ENCODE data around the gene IDE. TPM values are rescaled to one million over a fixed set of nuclear protein-coding genes. Genes with fewer than 3 reads are reported as not detected.

Gene IDE
- total RNA-seq, 4 donors from 2014 or later: 15.1 to 23.4 (median 21.4) TPM

DNA sequence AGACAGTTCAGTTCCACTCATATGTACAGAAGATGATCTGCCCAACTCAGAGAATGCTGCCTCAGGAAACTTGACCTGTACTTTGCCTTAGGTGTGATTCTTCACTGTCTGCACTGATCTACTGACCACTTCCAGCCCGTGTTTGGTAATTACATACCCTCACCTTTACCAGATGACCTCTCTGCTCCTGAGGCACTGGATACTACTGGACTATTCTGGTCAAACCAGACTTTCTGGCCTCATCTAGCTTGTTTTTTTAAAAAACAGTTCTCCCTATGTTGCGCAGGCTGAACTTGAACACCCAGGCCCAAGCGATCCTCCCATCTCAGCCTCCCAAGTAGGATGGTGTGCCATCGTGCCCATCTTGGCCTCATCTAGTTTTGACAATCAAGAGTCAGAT is 26.2 kb downstream of the IDE start:
- no peak overlapping the region for H3K27ac ChIP-seq
- H3K4me1 ChIP-seq: no peaks in the 10 kb centered on the region
- TF ChIP-seq EP300 (IDR thresholded peaks at IDR 0.05) (no peak), CTCF (IDR thresholded peaks at IDR 0.05) (no peak), POLR2A (IDR thresholded peaks at IDR 0.05) (no peak)
- DNase-seq (ENCODE audit: low spot score in 2 of 2): no peak
- H3K9me3 ChIP-seq: no peaks in the 10 kb centered on the region
- H3K27me3 ChIP-seq: no peaks in the 10 kb centered on the region
- peaks cover 0 to 17% (median 0%) of the 10 kb centered on the region in 3 donors for H3K36me3 ChIP-seq
- 90 to 94% methylated on average over 4 of the region's 4 CpGs for WGBS, 2 donors
- H3K4me3 ChIP-seq: no peak overlapping the region

DNA sequence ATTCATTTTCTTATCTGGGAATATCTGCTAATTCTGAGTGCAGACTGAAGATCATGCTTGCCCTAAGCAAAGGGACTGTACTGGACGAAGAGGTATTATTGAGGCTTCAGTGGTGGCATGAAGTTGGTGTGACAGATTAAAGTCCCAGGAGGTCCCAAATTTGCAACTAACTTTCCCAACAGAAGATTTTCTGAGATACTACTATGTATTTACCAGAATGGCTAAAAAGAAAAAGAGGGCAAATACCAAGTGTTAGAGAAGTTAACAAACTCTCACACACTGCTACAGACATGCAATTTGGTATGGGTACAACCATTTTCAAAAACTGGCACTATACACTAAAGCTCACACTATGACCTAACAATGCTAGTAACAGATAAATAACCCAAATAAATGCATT is 28.3 kb downstream of the IDE start:
- Histone ChIP-seq H3K4me1 (no peaks in the 10 kb centered on the region), H3K4me3 (no peak overlapping the region), H3K27ac (no peak overlapping the region), H3K36me3 (peaks cover 0 to 8% (median 0%) of the 10 kb centered on the region in 3 donors), H3K9me3 (no peaks in the 10 kb centered on the region), H3K27me3 (no peaks in the 10 kb centered on the region)
- TF ChIP-seq CTCF (IDR thresholded peaks at IDR 0.05) (no peak), POLR2A (IDR thresholded peaks at IDR 0.05) (no peak), EP300 (IDR thresholded peaks at IDR 0.05) (no peak)
- 100% methylated on average over 1 of the region's 1 CpG for WGBS, 2 donors
- no peak for DNase-seq (ENCODE audit: low spot score in 2 of 2)

GRCh38 chr10:92544296-92544695 is 29.6 kb downstream of the IDE start:
- no peak for DNase-seq (ENCODE audit: low spot score in 2 of 2)
- no peak overlapping the region for H3K4me3 ChIP-seq
- TF ChIP-seq POLR2A (IDR thresholded peaks at IDR 0.05): no peak
- TF ChIP-seq EP300 (IDR thresholded peaks at IDR 0.05): no peak
- TF ChIP-seq CTCF (IDR thresholded peaks at IDR 0.05): no peak
- H3K27ac ChIP-seq: no peak overlapping the region
- H3K9me3 ChIP-seq: no peaks in the 10 kb centered on the region
- 50 to 75% methylated on average over 3 of the region's 3 CpGs for WGBS, 2 donors
- H3K4me1 ChIP-seq: no peaks in the 10 kb centered on the region
- peaks cover 0 to 8% (median 0%) of the 10 kb centered on the region in 3 donors for H3K36me3 ChIP-seq
- no peaks in the 10 kb centered on the region for H3K27me3 ChIP-seq

DNA sequence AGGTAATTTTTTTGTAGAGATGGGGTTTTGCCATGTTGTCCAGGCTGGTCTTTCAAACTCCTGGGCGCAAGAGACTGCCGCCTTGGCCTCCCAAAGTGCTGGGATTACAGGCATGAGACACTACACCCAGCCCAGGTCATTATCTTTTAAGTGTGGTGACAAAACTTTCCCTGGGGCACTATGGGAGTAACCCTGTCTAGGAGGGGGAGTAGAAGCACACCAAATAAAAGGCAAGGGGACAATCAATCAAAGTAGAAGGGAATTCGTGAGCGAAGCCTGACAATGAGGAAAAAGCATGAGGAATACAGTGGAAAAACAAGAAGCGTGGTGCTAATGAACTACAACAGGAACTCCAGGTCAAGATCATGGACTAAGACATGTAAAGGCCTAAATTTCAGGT is 31.4 kb downstream of the IDE start:
- Histone ChIP-seq H3K9me3 (no peaks in the 10 kb centered on the region), H3K4me3 (no peak overlapping the region), H3K27me3 (no peaks in the 10 kb centered on the region), H3K4me1 (peaks cover 0 to 11% (median 0%) of the 10 kb centered on the region in 4 donors), H3K36me3 (peaks cover 0 to 2% (median 0%) of the 10 kb centered on the region in 3 donors), H3K27ac (no peak overlapping the region)
- TF ChIP-seq CTCF (IDR thresholded peaks at IDR 0.05) (no peak), POLR2A (IDR thresholded peaks at IDR 0.05) (no peak), EP300 (IDR thresholded peaks at IDR 0.05) (no peak)
- DNase-seq (ENCODE audit: low spot score in 2 of 2): no peak
- 94 to 96% methylated on average over 5 of the region's 5 CpGs for WGBS, 2 donors

DNA sequence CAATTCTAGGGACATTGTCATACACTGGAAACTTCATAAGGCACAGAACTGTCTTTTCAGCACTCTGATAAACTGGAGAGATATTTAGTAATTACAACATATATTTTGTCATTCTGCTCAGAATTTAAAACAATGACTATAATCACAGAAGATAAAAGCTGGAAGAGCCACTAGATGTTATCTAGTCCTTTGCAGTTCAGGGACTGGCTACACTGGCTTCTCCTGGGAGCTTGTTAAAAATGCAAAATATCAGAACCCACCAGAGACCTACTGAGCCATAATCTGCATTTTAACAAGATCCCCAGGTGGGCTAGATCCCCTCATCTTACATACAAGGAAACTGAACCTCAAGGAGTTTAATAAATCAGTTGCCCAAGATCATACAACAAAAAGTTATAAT is 32.3 kb downstream of the IDE start:
- no peak overlapping the region for H3K4me3 ChIP-seq
- no peaks in the 10 kb centered on the region for H3K9me3 ChIP-seq
- TF ChIP-seq POLR2A (IDR thresholded peaks at IDR 0.05) (no peak), CTCF (IDR thresholded peaks at IDR 0.05) (no peak), EP300 (IDR thresholded peaks at IDR 0.05) (no peak)
- no peaks in the 10 kb centered on the region for H3K27me3 ChIP-seq
- H3K4me1 ChIP-seq: peaks cover 0 to 11% (median 0%) of the 10 kb centered on the region in 4 donors
- no peak overlapping the region for H3K27ac ChIP-seq
- no peak for DNase-seq (ENCODE audit: low spot score in 2 of 2)
- H3K36me3 ChIP-seq: peaks cover 0 to 11% (median 0%) of the 10 kb centered on the region in 3 donors

All from tibial nerve (tissue), 4 donors.